Ishikawa (cell line): ENCODE data around the gene DIS3L2.

Source experiments
- CEBPB ChIP-seq: IDR thresholded peaks from 2 replicates; pipeline ENCODE4 v1.6.1; 2012
- CREB1 ChIP-seq: IDR thresholded peaks from 2 replicates; pipeline ENCODE4 v1.6.1; 2012; ENCODE audit warnings: low read depth
- EGR1 ChIP-seq: IDR thresholded peaks from 2 replicates; pipeline ENCODE4 v1.6.1; 2012
- EP300 ChIP-seq: IDR thresholded peaks from 2 replicates; pipeline ENCODE4 v1.6.1; 2012; ENCODE audit warnings: borderline replicate concordance
- FOXM1 ChIP-seq: IDR thresholded peaks from 2 replicates; pipeline ENCODE4 v1.6.1; 2012; ENCODE audit warnings: low read depth, borderline replicate concordance
- MAX ChIP-seq: IDR thresholded peaks from 2 replicates; pipeline ENCODE4 v1.6.1; 2012
- NFIC ChIP-seq: IDR thresholded peaks from 2 replicates; pipeline ENCODE4 v1.6.1; 2012
- RAD21 ChIP-seq: IDR thresholded peaks from 2 replicates; pipeline ENCODE4 v1.6.1; 2012; ENCODE audit warnings: low read depth
- REST ChIP-seq: IDR thresholded peaks from 2 replicates; pipeline ENCODE4 v1.6.1; 2012; ENCODE audit warnings: low read depth, mild to moderate bottlenecking
- TAF1 ChIP-seq: IDR thresholded peaks from 2 replicates; pipeline ENCODE4 v1.6.1; 2012; ENCODE audit warnings: low read depth, mild to moderate bottlenecking
- TCF12 ChIP-seq: IDR thresholded peaks from 2 replicates; pipeline ENCODE4 v1.6.1; 2012; ENCODE audit warnings: low read depth
- TEAD4 ChIP-seq: IDR thresholded peaks from 2 replicates; pipeline ENCODE4 v1.6.1; 2012
- USF1 ChIP-seq: IDR thresholded peaks from 2 replicates; pipeline ENCODE4 v1.6.1; 2012
- YY1 ChIP-seq: IDR thresholded peaks from 2 replicates; pipeline ENCODE4 v1.6.1; 2012; ENCODE audit warnings: low read depth
- ZBTB7A ChIP-seq: IDR thresholded peaks from 2 replicates; pipeline ENCODE4 v1.6.1; 2012; ENCODE audit warnings: low read depth

The DIS3L2 gene

GRCh38 chr2:231923951-231924888 is 37.3 kb upstream of the DIS3L2 start:
- TF ChIP-seq YY1 (no peak), EP300 (no peak), CREB1 (no peak), TAF1 (no peak), TCF12 (no peak), FOXM1 (no peak), MAX (no peak), USF1 (no peak), REST (no peak), TEAD4 (no peak), NFIC (no peak), CEBPB (no peak), EGR1 (no peak), ZBTB7A (no peak), RAD21 (no peak)

- no peak for TF ChIP-seq TAF1
- no peak for TF ChIP-seq USF1
- TF ChIP-seq CREB1 = no peak
- no peak for TF ChIP-seq CEBPB
- no peak for TF ChIP-seq YY1
- no peak for TF ChIP-seq RAD21
- no peak for TF ChIP-seq MAX
- TF ChIP-seq NFIC = no peak
- TF ChIP-seq ZBTB7A = no peak
- no peak for TF ChIP-seq TCF12
- no peak for TF ChIP-seq FOXM1
- TF ChIP-seq REST = no peak
- no peak for TF ChIP-seq TEAD4
- TF ChIP-seq EP300 = no peak
- TF ChIP-seq EGR1 = no peak
These were observed 36.6 kb upstream of the DIS3L2 start for GRCh38 chr2:231924889-231925275.

- TF ChIP-seq REST (no peak), TEAD4 (no peak), RAD21 (peak; percentile 73), CEBPB (no peak), ZBTB7A (no peak), MAX (no peak; the same call in 1 of the 2 replicates), YY1 (0 out of 2 replicates have a peak, but pooled peaks have one; percentile 52), TCF12 (0 out of 2 replicates have a peak, but pooled peaks have one; percentile 31)
These were observed 36.0 kb upstream of the DIS3L2 start for GRCh38 chr2:231925303-231926179.
